Chondrocyte (in vitro differentiated cells): ENCODE measurements around the gene NDOR1. TPM values are rescaled to one million over a fixed set of nuclear protein-coding genes. Genes with fewer than 3 reads are reported as not detected.

Experiments
- DNase-seq: peaks from one replicate; pipeline ENCODE4 v3.0.0; 2021; ENCODE audit warnings: mixed read lengths, low spot score
- H3K27ac Mint-ChIP-seq: one replicate; pipeline ENCODE4 v1.8.0; 2021; ENCODE audit warnings: mild to moderate bottlenecking, moderate library complexity, mixed read lengths; ENCODE audit not compliant: unreplicated experiment
- H3K27me3 Mint-ChIP-seq: 2 replicates; pipeline ENCODE4 v1.8.0; 2021; ENCODE audit warnings: low read depth, mixed read lengths
- H3K36me3 Mint-ChIP-seq: 2 replicates; pipeline ENCODE4 v1.8.0; 2021; ENCODE audit warnings: low read depth, mixed read lengths
- H3K4me1 Mint-ChIP-seq: 2 replicates; pipeline ENCODE4 v1.8.0; 2021; ENCODE audit warnings: low read depth, mild to moderate bottlenecking, mixed read lengths
- H3K4me3 Mint-ChIP-seq: one replicate; pipeline ENCODE4 v1.8.0; 2021; ENCODE audit warnings: mild to moderate bottlenecking, moderate library complexity, mixed read lengths; ENCODE audit not compliant: unreplicated experiment
- H3K9me3 Mint-ChIP-seq: 2 replicates; pipeline ENCODE4 v1.8.0; 2021; ENCODE audit warnings: low read depth, mixed read lengths
- CTCF ChIP-seq: fragments of 200-600 bp; sonication (generic); IDR thresholded peaks from 2 replicates; pipeline ENCODE4 v1.5.0; 2021; ENCODE audit warnings: antibody characterized with exemption, mild to moderate bottlenecking, moderate library complexity
- total RNA-seq: library from RNA; stranded (reverse); gene quantifications from 3 replicates; pipeline ENCODE4 v1.2.1, GENCODE V29; 2021

NDOR1 gene
- total RNA-seq, 1 donor from 2014 or later, result 10.8 TPM

- Mint-ChIP-seq H3K9me3 (no peaks in the 10 kb centered on the region), H3K4me1 (peaks cover 36% of the 10 kb centered on the region), H3K27ac (no peak overlapping the region), H3K36me3 (peaks cover 12% of the 10 kb centered on the region), H3K4me3 (peak overlapping the region; percentile 85), H3K27me3 (no peaks in the 10 kb centered on the region)
- TF ChIP-seq CTCF, result no peak
- no peak for DNase-seq
Observed at GRCh38 chr9:137186385-137186784, 19.1 kb upstream of the NDOR1 start.

- no peak for TF ChIP-seq CTCF
- Mint-ChIP-seq H3K9me3 (no peaks in the 10 kb centered on the region), H3K4me3 (peak overlapping the region; percentile 85), H3K27me3 (no peaks in the 10 kb centered on the region), H3K4me1 (peaks cover 36% of the 10 kb centered on the region), H3K27ac (peak overlapping the region; percentile 63), H3K36me3 (peaks cover 8% of the 10 kb centered on the region)
- no peak for DNase-seq
Observed at GRCh38 chr9:137187386-137187785, 18.1 kb upstream of the NDOR1 start.

GRCh38 chr9:137188086-137188489 lies 17.4 kb upstream of the NDOR1 start:
- Mint-ChIP-seq H3K4me1 (peaks cover 36% of the 10 kb centered on the region), H3K4me3 (peak overlapping the region; percentile 85), H3K36me3 (peaks cover 8% of the 10 kb centered on the region), H3K27ac (peak overlapping the region; percentile 91), H3K9me3 (no peaks in the 10 kb centered on the region), H3K27me3 (no peaks in the 10 kb centered on the region)
- DNase-seq, result no peak
- no peak for TF ChIP-seq CTCF

- Mint-ChIP-seq H3K27me3 (no peaks in the 10 kb centered on the region), H3K9me3 (no peaks in the 10 kb centered on the region), H3K27ac (peak within 1 kb of the TSS; percentile 96), H3K4me1 (peaks cover 36% of the 10 kb centered on the region), H3K4me3 (peak within 1 kb of the TSS; percentile 94), H3K36me3 (peaks cover 8% of the 10 kb centered on the region)
- TF ChIP-seq CTCF, result peak; percentile 74
- no peak for DNase-seq
Observed at GRCh38 chr9:137188490-137189296, 16.8 kb upstream of the NDOR1 start, which contains the start of the genes ANAPC2 and SSNA1. TSS of gene ANAPC2 (minus strand) at chr9:137188560. CDS start at chr9:137188532, 28 bp downstream. TSS of gene SSNA1 (plus strand) at chr9:137188676. CDS start at chr9:137188727, 51 bp downstream.

- H3K27ac Mint-ChIP-seq, result peak overlapping the region; percentile 96
- no peak for TF ChIP-seq CTCF
- peak overlapping the region; percentile 94 for H3K4me3 Mint-ChIP-seq
- no peak for DNase-seq
- no peaks in the 10 kb centered on the region for H3K9me3 Mint-ChIP-seq
- no peaks in the 10 kb centered on the region for H3K27me3 Mint-ChIP-seq
- peaks cover 36% of the 10 kb centered on the region for H3K4me1 Mint-ChIP-seq
- H3K36me3 Mint-ChIP-seq, result peaks cover 4% of the 10 kb centered on the region
Observed at GRCh38 chr9:137189297-137190295, 15.9 kb upstream of the NDOR1 start.
